Measurements from ENCODE around the gene TIMM44.

Gene TIMM44

GRCh38 chr19:7910321-7911161, 32.9 kb downstream of the TIMM44 start:
- TF ChIP-seq JUND (IDR thresholded peaks at IDR 0.05; ENCODE audit: low read depth) = no peak
- in situ Hi-C loops (cut with HindIII; ENCODE audit: low pct_unique_long_range_greater_than_20kb, low sequenced_read_pairs) = no loop called here
- DNase-seq (ENCODE audit: low read depth in 1 of 2, low spot score in 1 of 2) = no peak

- in situ Hi-C loops (cut with HindIII; ENCODE audit: low pct_unique_long_range_greater_than_20kb, low sequenced_read_pairs) = no loop called here
Measured at GRCh38 chr19:7909471-7910067, 33.9 kb downstream of the TIMM44 start.

GRCh38 chr19:7908742-7909461, 34.6 kb downstream of the TIMM44 start:
- no peak for DNase-seq (ENCODE audit: low read depth in 1 of 2, low spot score in 1 of 2)
- no peak for TF ChIP-seq JUND (IDR thresholded peaks at IDR 0.05; ENCODE audit: low read depth)
- in situ Hi-C loops (cut with HindIII; ENCODE audit: low pct_unique_long_range_greater_than_20kb, low sequenced_read_pairs) = no loop called here

More at GRCh38 chr19:7909471-7910067, 33.9 kb downstream of the TIMM44 start:
- no peak for TF ChIP-seq JUND (IDR thresholded peaks at IDR 0.05; ENCODE audit: low read depth)
- DNase-seq (ENCODE audit: low read depth in 1 of 2, low spot score in 1 of 2) = no peak

- DNase-seq (ENCODE audit: low read depth in 1 of 2, low spot score in 1 of 2) = no peak
- in situ Hi-C loops (cut with HindIII; ENCODE audit: low pct_unique_long_range_greater_than_20kb, low sequenced_read_pairs) = no loop called here
- TF ChIP-seq JUND (IDR thresholded peaks at IDR 0.05; ENCODE audit: low read depth) = no peak
Measured at GRCh38 chr19:7908078-7908699, 35.3 kb downstream of the TIMM44 start.

- in situ Hi-C loops (cut with HindIII; ENCODE audit: low pct_unique_long_range_greater_than_20kb, low sequenced_read_pairs) = no loop called here
- TF ChIP-seq JUND (IDR thresholded peaks at IDR 0.05; ENCODE audit: low read depth) = no peak
- DNase-seq (ENCODE audit: low read depth in 1 of 2, low spot score in 1 of 2) = no peak
Measured at GRCh38 chr19:7907544-7907943, 35.9 kb downstream of the TIMM44 start.

GRCh38 chr19:7907122-7907521, 36.3 kb downstream of the TIMM44 start:
- no peak for TF ChIP-seq JUND (IDR thresholded peaks at IDR 0.05; ENCODE audit: low read depth)
- no peak for DNase-seq (ENCODE audit: low read depth in 1 of 2, low spot score in 1 of 2)
- in situ Hi-C loops (cut with HindIII; ENCODE audit: low pct_unique_long_range_greater_than_20kb, low sequenced_read_pairs) = no loop called here

- in situ Hi-C loops (cut with HindIII; ENCODE audit: low pct_unique_long_range_greater_than_20kb, low sequenced_read_pairs) = no loop called here
Measured at GRCh38 chr19:7905859-7906258, 37.6 kb downstream of the TIMM44 start.

GRCh38 chr19:7905268-7905667, 38.2 kb downstream of the TIMM44 start:
- in situ Hi-C loops (cut with HindIII; ENCODE audit: low pct_unique_long_range_greater_than_20kb, low sequenced_read_pairs) = no loop called here
- no peak for DNase-seq (ENCODE audit: low read depth in 1 of 2, low spot score in 1 of 2)
- no peak for TF ChIP-seq JUND (IDR thresholded peaks at IDR 0.05; ENCODE audit: low read depth)

More at GRCh38 chr19:7905859-7906258, 37.6 kb downstream of the TIMM44 start:
- DNase-seq (ENCODE audit: low read depth in 1 of 2, low spot score in 1 of 2) = no peak
- no peak for TF ChIP-seq JUND (IDR thresholded peaks at IDR 0.05; ENCODE audit: low read depth)

GRCh38 chr19:7904074-7905020, 39.1 kb downstream of the TIMM44 start:
- in situ Hi-C loops (cut with HindIII; ENCODE audit: low pct_unique_long_range_greater_than_20kb, low sequenced_read_pairs) = no loop called here
- peak; percentile 23 to 40 for DNase-seq (ENCODE audit: low read depth in 1 of 2, low spot score in 1 of 2)
- no peak for TF ChIP-seq JUND (IDR thresholded peaks at IDR 0.05; ENCODE audit: low read depth)

- in situ Hi-C loops (cut with HindIII; ENCODE audit: low pct_unique_long_range_greater_than_20kb, low sequenced_read_pairs) = no loop called here
- peak; percentile 90 to 98 for DNase-seq (ENCODE audit: low read depth in 1 of 2, low spot score in 1 of 2)
- no peak for TF ChIP-seq JUND (IDR thresholded peaks at IDR 0.05; ENCODE audit: low read depth)
Measured at GRCh38 chr19:7903244-7904073, 40.0 kb downstream of the TIMM44 start, which contains the start of gene MAP2K7. MAP2K7 (plus strand) TSS chr19:7903877; CDS start chr19:7903945, 68 bp downstream.

GRCh38 chr19:7902796-7903243, 40.6 kb downstream of the TIMM44 start:
- in situ Hi-C loops (cut with HindIII; ENCODE audit: low pct_unique_long_range_greater_than_20kb, low sequenced_read_pairs) = no loop called here
- no peak for TF ChIP-seq JUND (IDR thresholded peaks at IDR 0.05; ENCODE audit: low read depth)
- DNase-seq (ENCODE audit: low read depth in 1 of 2, low spot score in 1 of 2) = peak in 1 of 2 experiments; percentile 50

Measured in T47D (cell line).